PFSK-1 (cell line): ENCODE measurements around the gene SP2.

ENCODE experiments used
- POLR2AphosphoS5 ChIP-seq: IDR thresholded peaks from 2 replicates; pipeline ENCODE4 v1.6.1; 2012; ENCODE audit warnings: low read depth, mild to moderate bottlenecking, control low read depth, low read length, moderate library complexity
- TAF1 ChIP-seq: IDR thresholded peaks from 2 replicates; pipeline ENCODE4 v1.6.1; 2012; ENCODE audit warnings: low read length, control low read depth, borderline replicate concordance; ENCODE audit not compliant: insufficient read depth

- TF ChIP-seq POLR2AphosphoS5, result no peak
- no peak for TF ChIP-seq TAF1
These were observed 35.6 kb upstream of the SP2 start for GRCh38 chr17:47860386-47860785.
